ENCODE data around the gene IRGC.

The IRGC gene

GRCh38 chr19:43769256-43769655 lies 53.4 kb downstream of the IRGC start:
- H3K4me3 ChIP-seq (ENCODE audit: low read depth, low read length): no peak overlapping the region
- no peak for DNase-seq (ENCODE audit: low read depth)
